Kasumi-1 (cell line): ENCODE measurements around the gene PMIS2.

Experiments used
- DNase-seq, 2 experiments: peaks; one replicate each; lab custom pipeline; 2025; lab: John Stamatoyannopoulos, UW

PMIS2 gene

DNA sequence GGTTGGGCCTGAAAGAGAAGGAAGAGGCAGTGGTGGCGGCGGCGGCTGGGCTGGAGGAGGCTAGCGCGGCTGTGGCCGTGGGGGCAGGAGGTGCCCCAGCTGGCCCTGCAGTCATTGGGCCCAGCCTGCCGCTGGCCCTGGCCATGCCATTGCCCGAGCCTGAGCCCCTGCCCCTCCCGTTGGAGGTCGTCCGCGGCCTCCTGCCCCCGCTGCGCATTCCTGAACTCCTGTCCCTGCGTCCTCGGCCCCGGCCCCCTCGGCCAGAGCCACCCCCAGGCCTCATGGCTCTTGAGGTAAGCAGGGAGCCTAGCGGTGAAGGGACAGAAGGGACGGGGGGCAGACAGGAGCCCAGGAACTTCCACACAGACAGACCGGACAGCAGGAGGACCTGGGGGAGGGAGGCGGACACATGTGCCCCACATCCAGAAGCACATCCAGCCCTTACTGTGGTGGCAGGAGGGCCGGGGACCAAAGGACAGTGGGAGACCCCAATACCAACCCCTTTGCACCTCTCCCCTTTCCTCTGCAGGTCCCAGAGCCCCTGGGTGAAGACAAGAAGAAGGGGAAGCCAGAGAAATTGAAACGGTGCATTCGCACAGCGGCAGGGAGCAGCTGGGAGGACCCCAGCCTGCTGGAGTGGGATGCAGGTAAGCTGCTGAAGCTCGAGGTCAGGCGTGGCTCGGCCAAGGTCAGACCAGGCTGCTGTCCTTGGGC is 47.9 kb downstream of the PMIS2 start:
- DNase-seq: no peak

DNA sequence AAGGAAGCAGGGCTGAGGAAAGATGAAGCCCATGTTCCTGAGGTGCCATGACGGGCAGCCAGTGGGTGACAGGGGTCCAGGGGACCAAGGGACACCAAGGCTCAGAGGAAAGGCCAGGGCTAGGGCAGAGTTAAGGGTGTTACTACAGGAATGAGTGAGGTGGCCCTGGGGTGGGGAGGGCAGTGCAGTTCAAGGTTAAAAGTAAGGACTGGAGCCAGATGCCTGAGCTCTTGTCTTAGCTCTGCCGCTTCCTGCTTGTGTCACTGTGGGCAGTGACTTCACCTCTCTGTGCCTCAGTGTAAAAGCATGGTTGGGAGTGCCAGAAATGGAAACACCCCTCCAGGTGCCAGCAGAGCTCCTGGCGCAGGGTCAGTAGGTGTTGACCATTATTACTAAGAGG is 50.7 kb downstream of the PMIS2 start:
- no peak for DNase-seq
